GM21737 (cell line): ENCODE data around the gene NFIA.

Experiments
- ATAC-seq: cut with Tn5 transposase; IDR thresholded peaks from one replicate; pipeline ENCODE4 v1.9.1; 2021; ENCODE audit warnings: mild to moderate bottlenecking, moderate library complexity; ENCODE audit not compliant: unreplicated experiment

NFIA gene

DNA sequence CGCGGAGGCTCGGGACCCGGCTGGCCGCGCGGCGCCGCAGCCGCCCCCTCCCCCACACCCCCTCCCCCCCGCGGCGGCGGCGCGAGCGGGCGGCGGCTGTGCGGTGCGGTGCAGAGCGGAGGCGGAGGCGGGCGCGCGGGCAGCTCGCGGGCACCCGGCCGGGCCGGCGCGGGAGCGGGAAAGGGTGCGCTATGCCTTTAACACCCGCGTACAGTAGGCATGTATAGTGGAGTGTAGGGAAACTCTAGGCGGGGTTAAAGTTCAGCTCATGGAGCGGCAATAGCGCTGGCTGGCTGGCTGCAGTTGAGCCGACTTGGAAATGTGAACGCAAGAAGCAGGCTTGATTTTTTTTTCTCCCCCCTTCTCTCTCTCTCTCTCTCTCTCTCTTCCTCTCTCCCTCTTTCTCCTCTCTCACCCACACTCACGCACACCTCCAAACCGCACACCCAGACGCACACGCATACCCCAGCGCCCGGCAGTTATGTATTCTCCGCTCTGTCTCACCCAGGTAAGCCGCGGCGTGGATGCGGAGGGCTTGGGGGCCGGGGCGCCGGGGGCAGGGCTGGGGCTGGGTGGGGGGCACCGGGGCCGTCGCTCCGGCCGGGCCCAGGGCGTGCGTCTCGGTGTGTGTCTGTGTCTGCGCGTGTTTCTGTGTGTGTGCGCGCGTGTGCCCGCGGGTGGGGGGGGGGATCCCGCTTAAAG is at the start of gene NFIA:
Gene NFIA (plus strand): TSS at position 251 of the 702 bp plus-strand sequence.
- no peak for ATAC-seq

GRCh38 chr1:61035880-61036279 is 46.5 kb upstream of the NFIA start:
- no peak for ATAC-seq

DNA sequence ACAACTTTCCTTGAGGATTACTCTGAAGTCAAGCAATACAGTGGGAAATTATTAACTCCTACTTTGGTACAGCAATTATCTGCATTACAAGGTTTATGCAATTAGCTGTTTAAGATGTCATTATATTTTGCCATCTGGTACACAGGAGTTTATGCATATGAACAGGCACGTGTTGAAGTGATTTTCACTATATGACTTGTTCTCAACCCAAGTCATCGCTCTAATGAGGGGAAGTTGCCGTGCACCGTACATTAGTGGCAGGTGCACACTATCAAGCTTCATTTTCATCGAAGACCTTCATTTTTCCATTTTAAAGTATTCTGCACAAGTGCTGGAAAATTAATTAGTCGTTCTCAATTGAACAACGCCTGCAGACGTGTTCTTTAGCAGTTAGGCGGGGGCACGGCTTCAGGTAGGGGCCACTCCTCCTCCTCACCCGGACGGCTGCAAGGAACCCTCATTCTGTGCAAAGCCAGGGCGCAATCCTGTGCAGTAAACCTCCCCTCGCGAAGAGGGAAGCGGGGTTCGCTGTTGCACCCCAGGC is 39.8 kb upstream of the NFIA start:
- ATAC-seq, result no peak

DNA sequence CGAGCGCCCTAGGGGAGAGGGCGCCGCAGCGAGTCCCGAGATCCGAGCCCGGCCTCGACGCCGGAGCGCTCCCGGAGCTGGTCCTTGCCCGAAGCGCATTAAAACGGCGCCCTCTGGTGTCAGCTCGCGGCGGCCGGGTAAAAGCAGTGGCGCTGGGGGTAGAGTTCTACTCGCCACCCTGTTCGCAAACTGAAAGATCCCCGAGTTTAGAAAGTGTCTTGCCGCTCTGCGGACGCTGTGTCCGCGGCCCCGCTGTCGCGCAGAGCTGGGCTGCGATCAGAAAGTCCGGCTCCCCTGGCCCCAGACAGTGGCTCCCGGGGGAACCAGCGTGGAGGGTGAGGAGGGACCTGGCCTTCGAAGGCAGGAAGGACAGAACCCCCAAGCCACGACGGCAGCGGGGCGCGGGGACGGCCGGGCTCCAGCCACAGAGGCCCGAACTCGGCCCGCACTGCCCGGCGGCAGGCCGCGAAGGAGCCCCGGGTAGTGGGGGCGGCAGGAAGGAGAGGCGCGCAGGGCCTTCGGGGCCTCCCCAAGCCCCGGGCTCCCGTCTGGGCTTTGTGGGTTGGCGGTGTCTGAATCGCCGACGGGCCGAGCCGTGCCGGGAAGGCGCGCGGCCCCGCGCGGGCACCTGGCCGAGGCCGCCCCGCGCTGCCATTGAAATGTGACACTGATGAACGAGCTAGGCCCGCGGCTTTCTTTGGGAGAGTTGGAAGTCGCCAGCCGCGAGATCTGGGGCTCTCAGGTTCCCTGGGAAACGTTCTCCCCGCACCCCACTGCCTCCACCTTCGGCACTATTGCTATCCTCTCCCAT is 39.1 kb upstream of the NFIA start:
- peak; percentile 62 for ATAC-seq

GRCh38 chr1:61046434-61046833 is 35.9 kb upstream of the NFIA start:
- no peak for ATAC-seq

DNA sequence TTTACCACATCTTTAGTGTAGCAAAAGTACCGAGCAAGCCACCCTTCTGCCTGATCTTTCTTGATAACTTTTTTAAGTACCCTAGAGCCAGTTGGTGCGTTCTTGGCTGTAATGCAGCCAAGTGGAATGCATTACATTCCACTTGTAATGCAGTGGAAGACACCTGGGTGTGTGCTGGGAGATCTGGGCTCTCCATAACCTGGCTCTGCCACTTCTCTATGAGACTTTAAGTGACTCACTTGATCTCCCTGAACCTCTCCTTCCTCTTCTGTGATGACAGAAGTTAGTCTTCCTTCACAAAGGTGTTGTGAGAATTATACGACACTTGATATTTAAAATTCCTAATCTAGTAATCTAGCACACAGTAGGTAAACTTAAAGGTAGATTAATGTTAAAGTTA is 35.3 kb upstream of the NFIA start:
- no peak for ATAC-seq

GRCh38 chr1:61049850-61050540 is 32.4 kb upstream of the NFIA start:
- ATAC-seq, result peak; percentile 79

DNA sequence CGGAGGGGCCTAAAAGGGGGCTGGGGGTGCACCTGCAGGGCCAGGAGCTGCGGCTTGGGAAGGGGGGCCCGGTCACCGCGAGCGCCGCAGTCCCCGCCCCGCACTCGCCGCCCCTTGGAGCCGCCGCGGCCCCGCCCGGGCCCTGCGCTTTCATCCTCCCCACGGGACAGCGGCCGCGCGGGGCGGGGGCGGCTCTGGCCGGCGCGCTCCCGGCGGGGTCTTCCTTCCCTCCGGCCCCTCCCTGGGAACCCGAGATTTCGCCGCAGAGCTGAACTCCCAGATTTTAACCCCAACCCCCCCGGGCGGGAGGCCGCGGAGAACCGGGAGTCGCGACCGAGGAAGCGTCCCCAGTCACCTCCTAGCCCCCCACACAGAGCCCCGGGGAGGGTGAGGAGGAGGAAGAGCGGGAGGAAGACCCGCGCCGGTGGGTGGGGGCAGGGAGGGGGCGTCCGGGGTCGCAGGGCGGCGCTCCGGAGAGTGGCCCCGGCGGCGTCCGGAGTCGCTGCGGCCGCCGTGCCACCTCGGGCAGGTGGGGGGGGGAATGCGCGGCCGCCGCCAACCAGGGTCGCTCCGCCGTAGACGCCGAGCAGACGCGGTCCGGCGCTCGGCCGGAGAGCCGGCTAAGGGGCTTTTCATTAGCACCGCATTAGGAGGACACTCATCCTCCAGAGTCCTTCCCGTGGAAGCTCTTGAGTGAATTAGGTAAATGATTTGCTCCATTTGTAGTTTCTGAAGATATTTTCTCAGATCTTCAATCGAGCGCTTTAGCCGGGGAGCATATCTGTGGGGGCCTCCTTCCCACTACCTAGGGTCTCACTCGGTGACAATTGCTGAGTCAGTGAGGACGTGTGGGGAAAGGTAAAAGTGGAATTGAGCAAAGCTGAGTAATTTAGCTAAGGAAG is 31.6 kb upstream of the NFIA start:
- ATAC-seq, result no peak

GRCh38 chr1:61051443-61051718 is 31.0 kb upstream of the NFIA start:
- no peak for ATAC-seq

DNA sequence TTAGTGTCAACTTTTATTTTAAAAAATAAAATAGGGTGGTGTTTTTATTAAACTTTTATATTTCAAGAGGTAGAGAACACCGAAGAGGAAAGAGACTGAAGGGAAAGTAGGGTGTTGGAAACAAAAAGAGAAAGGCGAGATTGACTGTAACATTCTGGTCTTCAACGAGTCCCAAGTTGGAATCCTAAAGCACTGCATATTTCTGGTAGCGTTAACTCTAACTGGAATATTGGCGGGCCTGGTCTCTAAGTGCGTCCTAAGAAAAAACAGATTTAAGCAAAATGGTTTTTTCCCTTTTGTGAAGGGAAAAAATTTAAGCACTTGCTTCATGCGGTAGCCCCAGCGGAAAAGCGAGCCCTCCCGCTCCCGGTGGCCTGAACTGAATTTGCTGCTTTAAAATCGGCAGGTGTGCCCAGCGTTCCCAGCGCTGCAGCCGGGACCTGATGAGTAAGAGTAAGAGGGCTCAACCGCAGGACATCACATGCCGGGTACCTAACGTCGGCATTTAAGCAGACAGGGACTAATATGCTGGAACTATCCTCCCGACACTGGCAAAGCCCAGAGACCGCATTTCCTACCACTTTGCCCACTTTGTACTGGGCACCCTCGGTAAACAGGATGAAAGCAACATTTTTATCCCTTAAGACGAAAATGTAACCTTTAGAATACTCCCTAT is 30.5 kb upstream of the NFIA start:
- no peak for ATAC-seq

- no peak for ATAC-seq
Observed at GRCh38 chr1:61052395-61053225, 29.8 kb upstream of the NFIA start.

DNA sequence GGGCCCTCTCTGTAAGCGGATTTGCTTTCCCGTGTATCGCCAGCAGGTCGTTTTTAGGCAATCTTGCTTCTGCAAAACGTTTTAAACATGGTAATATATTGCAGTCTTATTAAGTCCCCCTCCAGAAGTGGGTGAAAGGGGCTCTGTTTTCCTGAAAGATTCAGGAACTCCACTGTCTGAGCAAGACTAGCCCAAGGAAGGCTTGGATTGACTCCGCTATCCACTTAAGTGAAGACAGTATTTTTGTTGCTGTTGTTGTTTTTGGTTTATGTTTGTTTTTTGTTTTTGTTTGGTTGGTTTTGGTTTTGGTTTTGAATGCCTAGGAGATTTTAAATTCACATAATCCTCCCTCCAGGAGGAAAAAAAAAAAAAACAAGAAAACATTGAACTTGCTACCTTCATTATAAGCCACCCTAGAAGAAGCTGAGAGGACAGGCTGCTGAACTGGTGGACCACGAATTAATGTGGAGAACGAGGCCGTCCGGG is 29.1 kb upstream of the NFIA start:
- no peak for ATAC-seq

DNA sequence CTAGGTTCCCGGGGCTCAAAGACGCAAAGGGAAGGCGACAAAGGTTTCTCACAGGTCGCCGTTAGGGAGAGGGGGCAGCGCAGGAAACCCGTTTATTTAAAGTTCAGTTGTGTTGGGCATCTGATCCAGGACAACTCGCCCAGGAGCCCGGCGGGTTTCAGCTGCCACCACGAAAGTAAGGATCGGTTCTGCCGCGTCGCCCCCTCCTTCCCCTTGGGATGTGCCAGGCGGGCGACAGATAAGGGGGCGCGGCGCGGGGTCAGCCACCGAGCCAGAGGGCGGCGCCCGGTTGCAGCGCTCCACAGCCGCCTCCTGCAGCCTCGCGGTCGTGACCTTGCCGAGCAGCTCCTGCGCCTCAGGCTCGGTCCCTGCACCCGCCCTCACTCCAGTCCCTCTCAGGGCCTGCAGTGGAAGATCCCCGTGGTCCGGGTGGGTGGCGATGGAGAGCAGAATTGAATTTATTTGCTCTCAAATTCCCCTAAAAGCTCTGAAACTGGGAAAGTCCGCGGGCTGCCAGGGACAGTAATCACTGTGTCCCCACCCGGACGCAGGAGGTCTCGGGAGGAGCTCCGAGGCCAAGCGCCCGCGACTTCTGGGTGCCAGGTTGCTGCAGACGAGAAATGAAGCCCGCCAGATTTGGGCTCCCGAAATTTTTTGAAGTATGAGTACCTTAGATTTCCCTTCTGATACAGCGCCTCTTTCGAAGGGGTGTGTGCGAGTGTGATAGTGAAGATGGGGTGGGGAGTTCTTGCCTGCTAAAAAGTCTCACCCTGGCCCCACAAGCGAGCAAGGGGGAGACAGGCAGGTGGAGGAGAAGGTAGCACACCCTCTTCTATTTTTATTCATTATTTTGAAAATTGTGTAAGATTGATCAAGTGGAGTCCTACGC is 28.4 kb upstream of the NFIA start:
- no peak for ATAC-seq

DNA sequence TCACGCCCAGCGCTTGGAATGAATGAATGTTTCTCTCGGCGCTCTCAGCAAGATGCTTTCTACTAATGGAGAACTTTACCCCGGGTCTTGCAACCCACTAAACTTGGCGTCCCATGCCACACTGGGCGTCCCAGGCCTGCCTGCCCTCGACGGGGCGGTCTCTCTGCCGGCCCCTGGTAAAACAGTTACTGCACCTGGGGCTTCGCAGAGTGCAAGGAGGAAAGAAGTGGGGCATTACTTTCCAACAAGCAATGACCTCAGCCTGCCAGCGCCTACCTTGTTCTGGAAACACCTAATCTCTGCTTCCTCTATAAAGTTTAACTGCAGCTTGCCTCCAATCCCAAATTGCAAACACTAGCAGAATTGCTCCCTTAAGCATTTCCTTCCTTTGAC is 27.8 kb upstream of the NFIA start:
- no peak for ATAC-seq

DNA sequence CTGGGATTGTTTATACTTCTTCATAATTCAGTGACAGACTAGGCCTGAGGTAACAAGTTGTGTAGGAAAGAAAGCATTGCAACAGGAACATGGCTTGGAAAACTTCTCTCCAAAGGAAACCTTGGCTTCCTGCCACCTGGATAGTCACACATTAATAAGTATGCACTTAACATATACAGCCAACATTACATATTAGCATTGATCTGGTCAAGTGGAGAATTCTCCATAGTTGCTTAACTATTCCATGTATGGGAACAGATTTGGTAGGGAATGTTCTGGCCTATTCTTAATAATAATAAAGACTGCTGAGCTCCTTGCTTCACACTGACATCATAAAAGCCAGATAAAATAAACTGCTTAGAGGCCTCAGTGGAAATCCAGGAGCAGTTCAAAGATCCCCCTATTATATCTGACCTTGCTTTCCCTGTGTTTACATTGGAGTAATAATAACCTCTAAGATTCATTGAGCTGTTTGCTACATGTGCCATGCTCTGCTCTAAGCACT is 27.2 kb upstream of the NFIA start:
- ATAC-seq, result no peak

DNA sequence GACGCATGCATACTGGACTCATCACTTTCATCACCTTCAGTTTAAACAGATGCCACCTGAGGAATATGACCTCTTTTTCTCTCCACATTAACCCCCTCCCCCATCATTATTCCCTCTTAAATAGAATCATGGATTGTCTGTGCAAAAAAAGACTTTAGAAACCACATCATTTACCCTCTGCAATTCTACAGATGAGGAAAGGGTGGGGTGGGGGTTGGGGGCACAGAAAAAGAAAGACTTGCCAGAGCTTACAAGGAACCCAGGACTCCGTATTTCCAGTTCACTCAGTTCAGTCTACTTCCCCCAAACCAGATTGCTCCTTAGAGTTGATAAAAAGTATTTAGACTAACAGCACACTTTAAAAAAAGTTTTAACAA is 26.2 kb upstream of the NFIA start:
- no peak for ATAC-seq

- ATAC-seq, result no peak
Observed at GRCh38 chr1:61056573-61057439, 25.6 kb upstream of the NFIA start.
